Stimulated activated CD4-positive, alpha-beta T cell treated with anti-CD3 and anti-CD28 coated beads, Interleukin-4, amount 100 ng/mL, for 24 hours (primary cell): ENCODE data around the gene DNAJC5.

Experiments used
- DNase-seq: peaks from one replicate; pipeline ENCODE4 v3.0.0-alpha.2; 2020

DNAJC5 gene

DNA sequence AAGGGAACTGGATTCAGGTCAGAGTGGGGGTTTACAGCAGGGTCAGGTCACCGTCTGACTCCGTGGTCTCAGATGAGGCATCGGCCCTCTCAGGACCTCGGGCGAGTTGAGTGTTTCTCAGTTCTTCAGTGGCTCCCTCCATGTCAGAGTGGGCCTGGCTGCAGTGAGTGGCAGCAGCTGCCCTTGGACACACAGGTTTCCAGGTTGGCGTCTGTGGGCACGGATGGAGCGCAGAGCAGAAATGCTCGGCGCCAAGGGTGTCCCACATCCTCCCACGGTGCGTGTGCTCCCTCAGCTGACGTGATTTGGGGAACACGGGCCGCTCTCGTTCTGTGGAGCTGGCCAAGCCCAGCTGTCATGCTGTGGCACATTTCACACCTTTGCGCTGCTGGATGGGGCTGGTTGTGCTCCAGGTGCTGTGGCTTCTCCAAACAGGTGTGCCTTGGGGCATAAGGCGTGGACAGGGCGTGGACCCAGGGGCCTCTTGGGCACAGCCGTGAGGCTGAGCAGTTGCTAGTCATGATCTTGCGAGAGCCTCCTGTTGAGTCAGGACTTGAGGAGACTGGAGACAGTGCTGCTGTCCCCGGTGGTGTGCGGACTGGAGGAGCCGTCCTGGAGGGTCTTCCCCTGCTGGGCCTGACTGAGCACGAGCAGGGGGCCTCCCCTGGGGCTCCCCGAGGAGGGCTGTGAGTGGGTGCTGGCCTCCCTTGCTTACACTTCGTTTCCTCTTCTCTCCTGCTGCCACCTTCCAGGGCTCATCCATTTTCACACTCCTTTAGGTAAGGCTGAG, 9.5 kb upstream of the DNAJC5 start:
- DNase-seq, result no peak

DNA sequence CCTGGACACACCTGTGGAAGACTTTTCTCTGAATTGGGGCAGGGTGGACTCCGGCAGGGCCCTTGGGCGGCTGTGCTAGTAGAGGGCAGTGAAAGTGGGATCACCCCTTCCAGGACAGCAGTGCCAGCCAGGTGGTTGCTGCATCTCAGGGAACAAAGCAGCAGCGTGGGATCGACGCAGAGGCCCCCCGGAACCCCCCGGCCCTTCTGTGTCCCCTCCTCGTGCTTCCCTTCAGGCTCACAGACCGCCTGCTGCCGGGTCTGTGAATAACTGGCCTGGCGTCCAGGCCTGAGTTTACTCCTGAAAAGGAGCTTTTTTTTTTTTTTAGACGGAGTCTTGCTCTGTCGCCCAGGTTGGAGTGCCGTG, 8.9 kb upstream of the DNAJC5 start:
- no peak for DNase-seq

DNA sequence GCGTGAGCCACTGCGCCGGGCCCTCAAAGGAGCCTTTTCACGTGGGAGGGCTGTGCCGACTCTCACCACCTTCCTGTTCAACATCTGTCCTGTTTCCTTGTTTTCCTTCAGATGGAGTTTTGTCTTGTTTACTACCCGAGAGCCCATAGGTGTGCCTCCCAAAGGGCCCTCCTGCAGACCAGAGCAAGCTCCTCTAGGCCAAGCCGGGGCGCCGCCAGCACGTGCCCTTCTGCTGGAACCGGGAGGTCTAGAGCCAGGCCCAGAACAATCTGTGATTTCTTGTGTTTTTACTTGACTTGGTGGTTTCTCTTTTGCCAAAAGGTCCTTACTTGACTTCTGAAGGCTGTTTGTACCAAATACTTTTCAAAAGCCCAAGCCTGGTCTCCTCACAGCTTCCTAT, 8.0 kb upstream of the DNAJC5 start:
- no peak for DNase-seq

DNA sequence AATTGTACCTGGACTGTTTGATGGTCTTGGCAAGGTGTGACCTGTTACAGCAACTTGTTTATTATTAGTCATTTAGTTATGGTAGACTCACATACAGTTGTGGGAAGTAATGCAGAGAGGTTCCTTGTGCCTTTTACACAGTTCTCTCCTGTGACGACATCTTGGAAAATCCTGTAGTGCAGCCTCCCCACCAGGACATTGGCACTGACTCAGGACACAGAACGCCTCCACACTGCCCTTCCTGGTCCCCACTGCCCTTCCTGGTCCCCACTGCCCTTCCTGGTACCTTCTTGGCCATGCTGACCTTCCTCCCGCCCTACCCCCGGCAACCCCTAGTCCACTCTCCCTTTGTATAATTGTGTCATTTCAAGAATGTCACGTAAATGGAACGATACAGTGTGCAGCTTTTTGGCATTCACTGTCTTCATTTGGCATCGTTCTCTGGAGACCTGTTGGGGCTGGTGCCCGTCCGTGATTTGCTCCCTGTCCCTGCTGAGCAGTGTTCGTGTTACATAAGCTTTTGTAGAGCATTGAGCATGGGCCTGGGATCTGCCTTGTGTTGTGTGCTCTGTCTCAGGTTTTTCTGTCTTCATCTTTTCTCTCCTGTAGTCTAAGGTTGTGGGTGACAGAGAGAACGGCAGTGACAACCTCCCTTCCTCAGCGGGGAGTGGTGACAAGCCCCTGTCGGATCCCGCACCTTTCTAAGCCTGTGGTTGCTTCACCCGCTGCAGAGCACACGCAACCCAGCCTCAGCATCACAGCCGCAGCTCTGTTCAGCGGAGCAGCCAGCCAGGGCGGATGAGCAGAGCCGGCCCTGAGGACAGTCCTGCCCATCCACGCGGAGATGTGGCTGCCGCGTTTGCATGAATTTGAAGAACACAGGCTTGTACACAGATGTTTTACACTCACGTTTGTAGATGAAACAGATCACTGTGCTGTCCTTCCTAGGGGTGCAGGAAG, 5.4 kb upstream of the DNAJC5 start:
- DNase-seq, result no peak

DNA sequence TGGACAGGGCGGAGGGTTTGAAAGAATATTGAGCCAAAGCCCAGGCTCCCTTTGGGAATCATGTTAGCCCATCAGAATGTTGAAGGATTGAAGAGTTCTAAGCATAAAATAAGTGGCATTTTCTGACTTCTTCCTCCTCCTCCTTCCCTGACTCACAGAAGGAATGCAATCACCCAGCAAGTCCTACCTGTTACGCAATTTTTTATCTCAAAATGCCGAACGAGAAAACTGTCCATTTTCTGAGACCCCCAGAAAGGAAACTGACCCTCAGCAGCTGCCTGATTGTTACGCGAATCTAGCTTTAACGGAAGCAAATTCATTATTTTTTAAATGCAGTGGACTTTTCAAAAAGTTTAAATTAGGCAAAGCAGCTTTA, 4.7 kb upstream of the DNAJC5 start:
- no peak for DNase-seq

DNA sequence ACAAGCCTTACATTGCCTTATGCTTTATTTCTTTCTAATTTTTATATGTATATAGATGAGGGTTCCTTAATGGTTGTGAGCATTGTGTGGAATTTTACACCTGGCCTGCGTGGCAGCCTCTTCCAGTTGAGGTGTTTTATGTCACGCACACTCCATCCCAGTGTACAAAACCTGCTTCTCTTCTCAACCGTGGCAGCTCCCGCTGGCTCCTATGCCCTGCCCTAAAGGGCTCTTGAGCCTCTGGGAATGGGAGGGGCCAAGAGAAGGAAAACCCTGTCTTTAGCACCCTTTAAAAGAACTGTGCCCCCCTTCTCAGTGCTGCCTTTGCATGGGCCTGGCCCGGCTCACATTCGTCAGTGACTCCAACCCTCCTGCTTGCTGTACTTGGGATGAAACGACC, 4.3 kb upstream of the DNAJC5 start:
- no peak for DNase-seq

DNA sequence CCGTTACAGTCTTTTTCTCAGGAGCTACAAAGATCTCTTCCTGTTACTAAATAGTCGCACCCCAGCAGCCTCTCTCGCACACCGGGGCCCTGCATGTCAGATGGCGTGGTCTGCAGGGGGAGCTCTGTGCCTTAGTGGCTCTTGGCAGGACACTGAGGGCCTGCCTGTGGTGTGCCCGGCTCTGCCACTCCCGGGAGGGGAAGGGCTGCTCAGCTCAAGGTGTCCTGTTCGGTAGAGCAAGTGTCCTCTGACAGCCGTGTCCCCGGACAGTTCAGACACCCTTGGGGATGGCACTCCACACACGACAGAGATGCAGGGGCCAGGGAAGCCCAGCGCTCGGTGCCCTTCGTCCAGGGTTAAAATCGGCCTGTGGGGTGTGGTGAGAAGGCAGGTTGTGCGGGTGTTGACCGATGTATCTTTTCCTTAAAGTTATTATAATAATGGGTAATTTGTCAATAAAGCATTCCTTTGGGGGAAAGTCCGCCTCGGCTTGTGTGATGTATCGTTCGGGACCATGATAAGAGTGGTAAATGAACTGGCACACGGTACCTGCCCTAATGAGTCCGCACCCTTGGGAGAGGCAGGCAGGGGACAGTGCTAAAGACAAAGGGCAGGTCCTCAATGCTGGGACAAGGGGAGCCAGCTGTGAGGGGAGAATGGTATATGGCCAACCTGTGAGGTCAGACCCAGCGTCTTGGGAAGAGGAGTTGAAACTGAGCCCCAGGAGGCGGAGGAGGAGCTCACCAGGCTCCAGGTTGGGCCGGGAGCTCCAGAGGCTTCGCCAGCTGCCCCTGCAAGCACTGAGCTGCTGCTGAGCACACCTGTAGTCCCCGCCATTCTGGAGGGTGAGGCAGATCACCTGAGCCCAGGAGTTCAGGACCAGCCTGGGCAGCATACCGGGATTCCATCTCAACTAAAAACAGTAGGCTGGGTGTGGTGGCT, 3.6 kb upstream of the DNAJC5 start:
- DNase-seq, result no peak

DNA sequence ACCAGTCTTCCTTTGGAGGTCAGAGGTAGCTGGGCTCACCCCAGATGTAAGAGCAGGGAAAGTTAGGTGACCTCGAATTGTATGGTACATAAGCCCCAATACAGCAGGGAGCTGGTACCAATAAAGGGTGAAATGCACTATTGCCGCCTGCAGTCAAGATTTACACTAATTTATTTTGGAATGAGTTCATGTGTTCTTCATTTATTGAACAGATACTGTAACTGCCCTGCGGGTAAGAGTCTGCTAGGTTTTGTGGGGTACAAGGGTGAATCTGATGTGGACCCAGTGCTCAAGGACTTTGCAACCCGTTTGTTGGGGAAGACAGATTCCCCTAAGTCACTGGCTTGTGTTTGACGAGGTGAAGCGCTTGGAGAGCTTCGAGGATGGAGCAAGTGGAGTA, 2.5 kb upstream of the DNAJC5 start:
- DNase-seq, result no peak

DNA sequence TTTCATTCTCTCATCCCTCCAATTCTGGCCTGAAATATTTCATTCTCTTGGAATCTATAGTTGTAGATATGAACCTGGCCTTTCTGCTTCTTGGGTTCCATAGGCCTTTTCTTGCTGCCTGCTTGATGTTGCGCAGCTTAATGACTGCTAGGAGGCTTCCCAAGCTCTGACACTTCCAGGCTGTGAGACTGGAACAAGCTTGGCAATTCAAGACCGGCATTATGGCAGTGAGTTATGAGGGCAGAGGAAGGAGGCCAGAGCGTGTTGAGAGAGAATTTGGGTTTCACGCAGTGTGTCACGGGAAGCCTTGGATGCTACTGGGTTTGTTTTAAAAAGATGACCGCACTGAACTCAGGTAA, 948 bp upstream of the DNAJC5 start:
- DNase-seq, result no peak

DNA sequence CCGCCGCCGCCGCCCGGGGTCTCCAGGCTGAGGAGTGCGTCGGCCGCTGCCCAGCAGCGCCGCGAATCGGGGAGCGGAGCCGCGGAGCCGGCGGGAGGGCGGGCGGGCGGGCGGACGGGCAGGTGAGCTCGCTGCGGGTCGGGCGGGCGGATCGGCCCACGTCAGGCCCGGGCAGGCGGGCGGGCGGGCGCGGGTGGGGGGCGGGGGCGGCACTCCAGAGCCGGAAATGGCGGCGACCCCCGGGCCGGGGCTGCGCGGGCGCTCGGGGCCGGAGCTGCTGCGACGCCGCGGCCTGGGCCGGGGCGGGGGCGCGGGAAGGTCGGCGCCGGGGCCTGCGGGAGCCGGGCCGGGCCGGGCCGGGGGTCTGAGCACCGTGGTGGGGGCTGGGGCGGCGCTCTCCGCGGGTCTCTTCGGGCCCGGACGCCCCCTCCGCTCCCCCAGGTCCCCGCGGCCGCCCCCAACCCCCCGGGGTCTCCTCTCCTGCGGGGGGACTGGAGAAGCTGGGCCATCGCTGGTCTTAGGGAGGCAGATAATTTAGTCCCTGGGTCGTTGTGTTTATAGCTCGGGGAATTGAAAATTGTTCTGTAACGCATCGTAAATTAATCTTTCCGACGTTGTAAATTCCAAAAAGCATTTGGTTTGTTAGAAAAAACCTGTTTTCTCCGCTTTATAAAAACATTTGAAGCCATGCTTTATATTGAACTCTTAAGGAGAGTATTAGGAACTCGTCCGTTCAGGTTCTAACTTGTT, 451 bp downstream of the DNAJC5 start:
- DNase-seq, result no peak

DNA sequence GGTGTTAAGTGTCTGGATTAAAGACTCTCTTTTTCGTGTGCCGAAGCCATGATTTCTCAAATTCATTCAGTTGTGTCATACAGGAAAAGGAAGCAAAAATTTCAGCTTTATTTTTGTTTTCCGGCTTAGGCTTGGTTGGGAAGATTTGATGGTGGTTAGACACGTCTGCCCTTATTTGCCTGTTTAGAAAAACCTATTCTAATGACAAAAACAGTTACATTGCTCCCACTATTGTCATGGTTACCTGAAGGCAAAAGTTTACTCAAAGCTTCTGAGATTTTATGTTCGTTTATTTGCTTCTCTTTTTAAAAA, 982 bp downstream of the DNAJC5 start:
- no peak for DNase-seq

DNA sequence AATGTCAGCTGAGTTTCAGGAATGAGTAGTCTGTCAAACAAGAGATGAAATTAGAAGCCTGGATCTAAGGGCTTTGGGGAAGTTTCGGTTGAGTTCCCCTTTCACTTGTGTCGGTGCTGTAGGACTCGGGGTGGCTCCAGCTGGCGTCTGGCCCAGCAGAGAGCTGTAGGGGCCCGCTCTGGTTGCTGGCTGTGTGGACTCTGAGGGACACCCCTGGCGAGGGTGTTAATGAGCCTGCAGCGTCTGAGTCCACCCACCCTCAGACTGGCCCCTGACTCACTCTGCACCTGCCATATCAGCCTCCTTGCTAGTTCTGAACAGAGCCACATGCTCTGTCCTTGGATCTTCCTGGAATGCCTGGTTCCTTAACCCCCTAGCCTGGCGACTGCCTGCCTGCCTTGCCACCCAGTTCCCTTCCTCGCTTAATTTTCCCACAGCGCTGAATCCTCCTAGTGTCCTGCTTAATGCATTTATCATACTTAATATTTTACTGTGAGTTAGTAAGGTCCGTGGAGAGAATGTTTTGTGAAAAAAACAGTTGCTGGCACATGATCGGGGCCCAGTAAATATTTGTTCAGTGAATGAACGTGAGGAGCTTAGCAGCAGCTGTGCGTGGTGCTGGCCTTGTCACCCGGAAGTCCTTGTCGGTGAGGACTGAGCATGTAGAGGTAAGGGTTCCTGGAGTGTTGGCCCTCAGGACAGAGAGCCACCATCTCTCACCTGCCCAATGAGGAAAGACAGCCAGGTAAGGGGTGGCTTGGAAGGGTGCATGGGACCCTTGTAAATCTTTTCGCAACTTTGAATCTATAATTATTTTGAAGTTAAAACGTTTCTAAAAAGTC, 1.6 kb downstream of the DNAJC5 start:
- DNase-seq, result peak; percentile 47

DNA sequence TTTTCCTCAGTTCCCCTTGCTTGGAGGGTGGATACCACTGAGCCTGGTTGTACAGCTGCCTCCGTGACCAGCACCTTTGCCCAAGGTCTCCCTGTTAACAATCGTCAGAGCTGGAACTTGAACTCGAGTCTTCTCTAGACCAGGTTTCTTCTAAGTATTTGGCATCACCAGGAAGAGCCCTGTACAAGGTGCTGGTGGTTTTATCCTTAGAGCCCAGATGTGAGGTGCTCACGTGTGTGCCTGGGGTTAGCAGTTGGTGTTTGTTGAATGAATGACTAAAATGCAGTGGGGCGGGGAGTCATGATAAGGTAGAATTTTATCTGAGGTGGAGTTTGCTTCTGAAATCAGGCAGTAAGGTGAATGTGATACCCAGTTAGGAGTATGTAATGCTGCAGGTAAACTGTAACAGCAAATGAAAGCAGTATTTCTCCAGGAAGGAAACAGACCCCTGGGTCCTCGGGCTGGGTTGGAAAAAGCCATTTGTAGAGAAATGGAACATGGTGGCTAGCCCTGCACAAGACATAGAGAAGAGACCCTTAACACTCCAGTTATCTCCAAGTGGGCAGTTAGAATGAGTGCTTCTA, 3.1 kb downstream of the DNAJC5 start:
- DNase-seq, result no peak

DNA sequence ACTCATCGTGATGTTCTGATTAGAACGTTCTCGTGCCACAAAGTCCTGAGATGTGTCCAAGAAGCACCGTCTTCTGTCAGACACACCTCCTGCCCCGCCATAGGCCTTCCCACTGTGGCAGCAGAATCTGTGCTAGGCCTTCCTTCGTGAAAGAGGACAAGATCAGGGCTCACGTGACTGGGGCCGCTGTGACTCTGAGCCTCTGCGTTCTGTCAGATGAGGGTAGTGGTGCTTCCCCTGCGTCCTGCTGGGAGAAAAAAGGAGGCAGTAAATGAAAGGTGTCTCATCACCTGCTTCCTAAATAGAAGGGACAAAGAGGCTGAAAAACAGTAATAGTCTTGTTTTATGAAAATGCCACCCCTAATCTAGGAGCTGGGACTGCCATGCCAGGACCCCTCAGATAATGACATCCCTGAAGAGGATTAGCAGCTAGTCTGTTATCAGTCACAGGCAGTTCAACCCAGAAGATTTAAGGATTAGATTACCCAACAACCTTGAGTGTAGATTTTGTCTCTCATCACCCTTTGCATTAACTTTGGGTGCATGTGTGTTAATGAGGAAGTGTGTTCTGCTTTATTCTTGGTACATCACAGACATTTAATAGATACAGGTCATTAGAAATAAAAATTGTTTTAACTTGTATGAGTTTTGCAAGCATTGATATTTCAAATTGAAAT, 4.1 kb downstream of the DNAJC5 start:
- DNase-seq, result no peak

DNA sequence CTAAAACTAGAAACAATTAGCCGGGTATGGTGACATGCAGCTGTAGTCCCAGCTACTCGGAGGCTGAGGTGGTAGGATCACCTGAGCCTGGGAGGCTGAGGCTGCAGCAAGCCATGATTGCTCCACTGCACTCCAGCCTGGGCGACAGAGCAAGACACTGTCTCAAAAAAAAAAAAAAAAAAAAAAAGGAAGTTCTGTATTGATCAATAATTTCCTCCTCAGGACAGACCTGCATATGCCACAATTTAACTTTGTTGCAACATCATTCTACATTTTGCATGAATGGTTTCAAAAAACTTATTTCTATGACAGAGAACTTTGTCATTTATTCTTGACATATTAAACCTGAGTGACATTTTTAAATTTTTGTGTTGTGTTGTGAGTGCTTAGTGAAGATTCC, 5.5 kb downstream of the DNAJC5 start:
- no peak for DNase-seq

DNA sequence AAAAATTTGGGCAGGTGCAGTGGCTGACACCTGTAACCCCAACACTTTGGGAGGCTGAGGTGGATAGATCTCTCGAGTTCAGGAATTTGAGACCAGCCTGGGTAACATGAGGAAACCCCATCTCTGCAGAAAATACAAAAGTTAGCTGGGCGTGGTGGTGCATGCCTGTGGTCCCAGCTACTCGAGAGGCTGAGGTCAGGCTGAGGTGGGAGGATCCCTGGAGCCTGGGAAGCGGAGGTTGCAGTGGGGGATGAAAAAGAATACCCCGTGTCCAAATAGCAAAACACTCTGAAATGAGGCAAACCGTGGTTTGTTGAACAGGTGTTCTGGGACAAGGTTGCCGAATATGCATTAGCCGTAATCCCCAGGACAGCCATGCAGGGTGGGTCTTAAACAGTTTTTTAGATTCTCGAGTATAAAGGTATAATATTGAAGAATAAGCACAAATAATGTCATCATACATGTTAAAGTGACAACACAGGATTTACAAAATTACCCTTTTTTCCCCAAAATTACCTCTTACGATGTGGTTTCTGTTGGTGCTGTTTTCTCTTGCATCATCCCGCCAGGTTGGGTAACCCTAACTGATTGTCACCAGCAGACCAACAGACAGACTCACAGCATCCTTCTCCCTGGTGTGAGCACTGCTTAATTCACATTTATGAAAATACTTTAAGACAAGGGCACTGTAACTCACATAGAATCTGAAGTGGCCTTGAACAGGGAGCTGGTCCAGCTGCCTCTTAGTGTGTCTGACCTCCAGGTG, 9.1 kb downstream of the DNAJC5 start:
- no peak for DNase-seq

DNA sequence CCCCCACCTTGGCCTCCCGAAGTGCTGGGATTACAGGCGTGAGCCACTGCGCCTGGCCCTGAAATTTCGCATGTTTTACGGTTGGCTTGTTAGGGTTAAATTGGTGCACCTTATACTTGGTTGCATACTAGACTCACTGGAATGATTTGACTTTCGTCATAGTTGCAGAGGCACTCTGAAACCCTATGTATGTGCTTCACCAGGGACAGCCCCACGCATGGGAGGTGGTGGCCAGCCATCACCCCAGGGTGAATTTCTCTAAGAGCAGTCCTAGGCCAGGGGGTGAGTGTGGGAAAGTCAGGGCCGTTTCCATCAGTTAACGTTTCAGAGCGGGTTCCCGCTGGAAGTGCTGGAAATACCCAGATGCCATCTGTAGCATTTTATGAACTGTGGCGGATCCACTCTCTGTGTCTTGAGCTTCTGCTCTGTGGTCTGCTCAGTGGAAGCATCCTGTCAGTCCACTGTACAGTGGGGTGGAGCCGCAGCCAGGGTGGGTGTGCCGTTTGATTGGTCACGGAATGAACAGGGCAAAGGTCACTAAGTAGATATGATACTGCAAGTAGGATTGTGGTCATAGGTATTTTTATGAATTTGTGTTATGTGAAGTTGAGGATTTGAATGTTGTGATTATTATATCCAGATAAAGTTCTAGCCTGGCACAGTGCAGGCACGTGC, 13.2 kb downstream of the DNAJC5 start:
- no peak for DNase-seq

DNA sequence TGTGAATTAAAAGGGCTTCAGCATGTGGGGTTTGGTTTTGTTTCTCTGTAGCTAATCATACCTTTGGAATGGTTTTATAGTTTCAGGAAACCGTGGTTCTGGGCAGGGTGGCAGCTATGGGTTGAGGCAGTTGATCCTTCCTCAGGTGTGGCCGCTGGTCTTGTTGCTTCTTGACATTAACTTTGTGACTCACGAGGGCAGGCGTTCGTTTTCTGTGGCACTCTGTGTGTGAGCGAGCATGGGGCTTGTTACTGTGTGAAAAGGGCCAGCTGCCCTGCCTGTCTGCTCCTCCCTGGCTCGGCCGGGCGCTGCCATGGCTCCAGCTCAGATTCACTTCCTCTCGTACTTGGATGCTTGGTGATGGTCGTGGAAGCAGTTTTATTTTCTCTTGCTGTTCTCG, 16.2 kb downstream of the DNAJC5 start:
- DNase-seq, result no peak

DNA sequence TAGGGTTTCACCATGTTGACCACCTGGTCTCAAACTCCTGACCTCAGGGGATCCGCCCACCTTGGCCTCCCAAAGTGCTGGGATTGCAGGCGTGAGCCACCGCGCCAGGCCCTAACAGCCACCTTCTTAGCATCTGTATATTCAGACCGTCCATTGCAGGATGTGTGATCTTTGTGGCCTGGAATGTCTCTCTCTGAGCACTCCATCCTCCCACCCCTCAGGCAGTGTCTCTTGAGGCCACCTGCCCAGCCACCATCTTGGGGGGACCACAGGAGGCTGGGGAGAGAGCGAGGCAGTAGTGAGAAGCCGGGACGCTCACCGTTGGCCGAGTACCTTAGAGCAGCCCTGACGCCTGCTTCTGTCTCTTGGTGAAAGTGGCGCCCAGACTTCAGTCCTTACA, 18.8 kb downstream of the DNAJC5 start:
- DNase-seq, result no peak
